NCI-H146 treated with DMSO at 0.1 percent for 48 hours (cell line): Measurements from ENCODE around the gene GAS7.

ENCODE experiments used
- DNase-seq: peaks from one replicate; lab custom pipeline; 2025; ENCODE audit not compliant: unreplicated experiment; lab: John Stamatoyannopoulos, UW

Gene GAS7

GRCh38 chr17:10053782-10054540, 144.4 kb downstream of the GAS7 start:
- no peak for DNase-seq

GRCh38 chr17:10052106-10052813, 146.1 kb downstream of the GAS7 start:
- DNase-seq = no peak

GRCh38 chr17:10051112-10051511, 147.3 kb downstream of the GAS7 start:
- no peak for DNase-seq

GRCh38 chr17:10050597-10051101, 147.8 kb downstream of the GAS7 start:
- no peak for DNase-seq

GRCh38 chr17:10048629-10049350, 149.6 kb downstream of the GAS7 start:
- DNase-seq = no peak

- no peak for DNase-seq
Observed at GRCh38 chr17:10046786-10047785, 151.3 kb downstream of the GAS7 start.

GRCh38 chr17:10045871-10046658, 152.3 kb downstream of the GAS7 start:
- DNase-seq = no peak

- DNase-seq = no peak
Observed at GRCh38 chr17:10042589-10043244, 155.7 kb downstream of the GAS7 start.

GRCh38 chr17:10041916-10042588, 156.4 kb downstream of the GAS7 start:
- no peak for DNase-seq

- no peak for DNase-seq
Observed at GRCh38 chr17:10041287-10041612, 157.2 kb downstream of the GAS7 start.

- no peak for DNase-seq
Observed at GRCh38 chr17:10036511-10037061, 161.8 kb downstream of the GAS7 start.

- no peak for DNase-seq
Observed at GRCh38 chr17:10035885-10036284, 162.5 kb downstream of the GAS7 start.

GRCh38 chr17:10034719-10035475, 163.5 kb downstream of the GAS7 start:
- DNase-seq = no peak

GRCh38 chr17:10033959-10034358, 164.4 kb downstream of the GAS7 start:
- no peak for DNase-seq

GRCh38 chr17:10033449-10033848, 165.0 kb downstream of the GAS7 start:
- no peak for DNase-seq

- DNase-seq = no peak
Observed at GRCh38 chr17:10032118-10032852, 166.1 kb downstream of the GAS7 start.

- DNase-seq = no peak
Observed at GRCh38 chr17:10031606-10032005, 166.8 kb downstream of the GAS7 start.
